ENCODE results near the gene ARMS2.

Gene ARMS2

GRCh38 chr10:122474131-122474818 lies 19.8 kb downstream of the ARMS2 start:
- no peak for DNase-seq

- DNase-seq = no peak
Measured at GRCh38 chr10:122475100-122475499, 20.6 kb downstream of the ARMS2 start.

GRCh38 chr10:122475591-122476332 lies 21.3 kb downstream of the ARMS2 start:
- no peak for DNase-seq

- DNase-seq = no peak
Measured at GRCh38 chr10:122476333-122476695, 21.9 kb downstream of the ARMS2 start.

DNA sequence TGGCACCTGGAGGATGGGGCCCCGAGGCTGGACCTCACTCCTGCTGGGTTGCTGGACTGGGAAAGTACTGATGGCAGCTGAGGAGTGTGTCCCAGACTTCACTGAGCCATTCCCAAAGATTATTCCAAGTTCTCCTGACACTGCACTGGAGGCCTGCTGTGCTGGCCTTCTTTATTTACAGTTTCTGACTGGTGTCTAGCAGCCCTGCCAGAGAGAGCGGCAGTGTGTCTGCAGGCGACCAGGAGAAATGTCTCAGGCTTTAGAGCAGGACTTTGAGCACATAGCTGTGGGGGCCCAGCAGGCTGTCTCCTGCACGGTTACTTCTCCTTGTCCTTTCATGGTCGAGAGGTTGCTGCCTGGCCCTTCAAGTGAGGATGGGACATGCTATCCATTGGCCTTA lies 23.0 kb downstream of the ARMS2 start:
- DNase-seq = no peak

DNA sequence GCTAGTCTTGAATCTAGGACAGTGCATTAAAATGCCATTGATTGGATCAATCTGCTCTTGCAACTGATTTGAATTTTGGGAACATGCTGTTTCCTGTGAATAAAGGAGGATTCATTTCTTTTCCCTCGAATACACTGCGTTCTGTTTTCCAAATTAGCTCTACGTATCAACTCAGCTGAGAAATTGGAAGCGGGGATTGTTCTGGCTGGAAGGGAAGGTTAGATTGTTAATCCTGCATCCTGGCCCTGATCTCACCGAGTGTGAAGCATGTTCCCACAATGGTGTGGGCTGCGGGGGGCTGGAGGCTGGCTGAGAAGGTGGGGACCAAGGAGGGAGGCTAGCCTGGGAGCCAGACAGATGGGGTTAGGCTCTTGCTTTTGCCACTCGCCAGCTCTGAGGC lies 24.5 kb downstream of the ARMS2 start:
- DNase-seq = no peak

GRCh38 chr10:122480146-122480833 lies 25.8 kb downstream of the ARMS2 start:
- no peak for DNase-seq

- DNase-seq = no peak
Measured at GRCh38 chr10:122481296-122482056, 27.0 kb downstream of the ARMS2 start.

GRCh38 chr10:122484276-122485060 lies 30.0 kb downstream of the ARMS2 start:
- no peak for DNase-seq

DNA sequence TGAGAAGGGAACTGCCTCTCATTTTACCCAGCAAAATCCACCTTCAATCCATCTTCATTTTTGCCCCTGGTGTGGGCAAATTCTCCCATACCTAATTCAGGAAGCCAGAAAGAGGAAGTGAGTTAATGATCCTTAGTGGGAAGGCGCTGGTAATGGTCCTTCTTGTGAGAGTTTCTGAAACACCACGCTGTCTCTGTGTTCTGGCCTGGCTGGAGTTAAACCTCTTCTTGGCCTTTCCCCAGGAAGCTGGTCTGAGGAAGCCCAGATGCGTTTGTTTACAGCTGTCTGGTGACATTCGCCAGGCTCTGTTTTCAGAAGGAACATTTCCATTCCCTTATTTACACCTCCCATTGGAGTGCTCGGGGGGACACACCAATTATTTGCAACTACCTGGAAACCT lies 31.2 kb downstream of the ARMS2 start:
- no peak for DNase-seq

DNA sequence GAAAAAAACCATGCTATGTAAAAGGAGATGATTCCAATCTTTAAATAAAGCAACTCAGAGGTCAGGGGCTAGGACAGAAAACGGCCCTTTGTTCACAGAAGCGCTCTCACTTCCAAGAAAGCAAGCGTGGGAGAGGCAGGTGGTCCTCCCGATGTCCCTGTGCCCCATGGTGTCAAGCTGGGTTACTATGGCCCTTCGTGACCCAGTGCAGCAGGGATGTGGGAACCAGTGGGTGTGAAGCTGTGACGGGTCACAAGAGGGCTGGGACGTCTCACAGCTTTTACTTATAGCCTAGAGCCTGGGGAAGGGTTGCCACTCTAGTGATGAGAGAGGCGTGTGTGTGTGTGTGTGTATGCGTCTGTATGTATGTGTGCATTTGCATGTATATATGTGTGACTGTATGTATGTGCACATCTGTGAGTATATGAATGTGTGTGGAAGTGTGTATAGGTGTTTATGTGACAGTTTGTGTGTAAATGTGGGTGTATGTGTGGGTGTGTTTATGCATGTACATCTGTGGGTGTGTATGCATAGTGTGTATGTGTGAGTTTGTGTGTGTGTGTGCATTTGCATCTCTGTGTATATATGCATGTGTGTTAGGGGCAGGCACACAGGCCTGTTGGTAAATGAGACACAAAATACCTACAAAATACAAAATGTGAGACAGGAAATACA lies 32.1 kb downstream of the ARMS2 start:
- DNase-seq = no peak

DNA sequence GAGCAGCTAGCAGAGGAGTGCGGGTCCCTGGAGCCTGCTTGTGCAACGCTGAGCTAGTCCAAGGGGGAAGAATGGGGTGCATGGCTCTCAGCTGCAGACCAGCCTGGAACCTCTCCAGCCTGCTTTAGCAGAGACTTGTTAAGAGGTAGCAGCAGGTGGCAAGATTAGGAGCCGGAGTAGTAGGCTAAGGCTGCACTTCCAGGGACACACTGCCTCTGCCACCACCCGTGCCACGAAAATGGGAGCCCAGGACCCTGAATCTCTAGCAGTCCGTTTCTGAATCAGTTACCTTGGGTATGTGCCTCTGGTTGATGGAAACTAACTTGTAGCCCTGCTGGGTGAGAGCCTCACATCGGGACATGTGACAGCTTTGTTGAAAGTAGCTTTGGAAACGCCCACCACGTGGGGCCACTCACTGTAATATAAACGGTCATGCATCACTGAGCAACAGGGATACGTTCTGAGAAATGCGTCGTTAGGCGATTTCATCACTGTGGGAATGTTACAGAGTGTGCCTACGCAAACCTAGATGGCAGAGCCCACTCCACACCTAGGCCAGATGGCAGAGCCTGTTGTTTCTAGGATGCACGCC lies 32.8 kb downstream of the ARMS2 start:
- no peak for DNase-seq

DNA sequence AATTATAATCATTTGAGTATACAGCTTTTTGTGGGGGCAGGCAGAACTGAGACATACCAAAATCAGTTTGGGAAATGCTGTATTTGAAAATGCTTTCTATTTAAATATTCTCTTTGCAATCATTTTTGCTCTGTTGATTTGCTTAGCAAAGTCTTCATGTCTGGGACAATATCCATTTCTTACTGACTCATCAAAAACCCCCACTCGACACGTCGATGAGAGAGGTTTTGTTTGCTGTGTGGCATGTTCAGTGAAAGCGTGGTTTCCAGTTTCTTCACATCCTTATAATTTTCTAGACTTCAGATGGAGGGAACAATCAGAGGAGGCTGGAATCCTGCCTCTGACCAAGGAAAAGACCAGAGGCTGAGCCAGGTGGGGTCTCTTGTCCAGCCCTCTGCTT lies 35.8 kb downstream of the ARMS2 start:
- DNase-seq = no peak

- no peak for DNase-seq
Measured at GRCh38 chr10:122490786-122491680, 36.6 kb downstream of the ARMS2 start.

- no peak for DNase-seq
Measured at GRCh38 chr10:122492006-122492405, 37.6 kb downstream of the ARMS2 start.

DNA sequence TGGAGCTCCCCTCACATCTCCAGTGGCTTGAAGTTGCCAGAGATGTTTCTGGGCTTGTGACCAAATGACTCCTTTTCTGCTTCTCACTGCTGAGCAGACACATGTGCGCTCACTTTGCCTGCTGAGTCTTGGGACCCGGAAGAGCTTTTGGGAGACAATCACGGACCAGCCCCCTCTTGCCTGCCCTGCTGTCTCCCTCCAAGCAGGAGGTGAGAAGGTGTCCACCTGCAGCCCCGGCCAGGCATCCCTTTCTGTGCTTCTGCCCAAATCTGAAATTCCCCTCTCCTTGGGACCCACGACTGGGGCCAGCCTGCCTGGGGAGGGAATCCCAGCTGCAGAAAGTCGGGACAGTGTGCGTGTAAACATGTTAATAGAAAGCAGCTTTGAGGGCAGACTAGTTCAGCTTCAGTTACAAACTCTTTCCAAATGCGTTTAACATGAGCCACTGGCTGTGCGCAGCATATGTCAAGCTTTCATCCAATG lies 38.6 kb downstream of the ARMS2 start:
- no peak for DNase-seq

DNA sequence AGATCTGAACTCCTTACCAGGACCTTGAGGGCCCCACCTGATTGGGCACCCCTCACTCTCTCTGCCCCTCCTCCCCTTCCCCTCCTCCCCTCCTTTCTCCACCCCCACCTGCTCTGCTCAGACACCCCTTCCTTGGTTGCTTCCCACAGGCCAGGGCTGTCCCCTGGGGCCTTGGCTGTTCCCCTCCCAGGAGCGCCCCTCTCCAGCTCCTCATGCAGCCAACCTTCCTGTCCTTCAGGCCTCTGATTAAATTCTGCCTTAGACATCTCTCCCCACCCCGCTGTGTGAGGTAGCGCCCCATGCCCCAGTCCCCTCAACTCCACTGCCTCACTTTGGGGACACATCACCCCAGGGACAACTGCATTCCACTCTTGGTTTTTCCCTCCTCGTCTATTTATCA lies 39.3 kb downstream of the ARMS2 start:
- DNase-seq = no peak

GRCh38 chr10:122494173-122494820 lies 39.8 kb downstream of the ARMS2 start:
- no peak for DNase-seq

- DNase-seq = peak; percentile 33
Measured at GRCh38 chr10:122494833-122495232, 40.4 kb downstream of the ARMS2 start.

Measured in GOT3 (cell line).